B cell (primary cell): ENCODE measurements around the gene MTPN.

Source experiments
- EZH2 ChIP-seq: IDR thresholded peaks from 2 replicates; pipeline ENCODE4 v1.6.1; 2012; ENCODE audit warnings: borderline replicate concordance, low read depth, mild to moderate bottlenecking, moderate library complexity, low read length; ENCODE audit not compliant: insufficient read depth, poor library complexity, severe bottlenecking
- TF ChIP-seq, protein P1 (sequence below): fragments of 200-600 bp; IDR thresholded peaks from one replicate; pipeline ENCODE4 v1.8.0; 2022; ENCODE audit warnings: antibody characterized with exemption, mild to moderate bottlenecking

DNA sequence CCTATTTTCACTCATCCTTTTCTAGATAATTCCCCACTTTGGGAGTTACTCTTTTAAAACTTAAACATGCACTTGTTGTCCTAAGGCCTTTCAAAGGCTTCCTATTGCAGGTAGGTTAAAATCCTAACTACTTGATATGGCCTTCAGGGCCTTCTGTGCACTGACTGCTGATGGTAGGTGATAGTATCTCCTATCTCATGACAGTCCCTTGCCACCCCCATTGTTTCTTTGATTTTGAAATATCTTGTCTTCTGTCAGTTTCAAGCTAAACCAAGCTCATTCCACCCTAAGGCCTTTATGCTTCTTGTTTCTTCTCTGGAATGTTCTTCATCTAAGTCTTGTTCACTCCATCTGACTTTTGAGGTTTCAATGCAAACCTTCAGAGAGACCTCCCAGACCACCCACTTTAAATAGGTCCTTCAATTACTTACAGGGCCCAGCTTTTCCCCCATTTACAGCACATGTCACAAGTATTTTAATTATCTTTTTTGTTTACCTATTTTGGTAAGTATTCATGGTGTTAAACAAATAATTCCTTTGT lies 2.4 kb upstream of the MTPN start:
- TF ChIP-seq, protein P1, sequence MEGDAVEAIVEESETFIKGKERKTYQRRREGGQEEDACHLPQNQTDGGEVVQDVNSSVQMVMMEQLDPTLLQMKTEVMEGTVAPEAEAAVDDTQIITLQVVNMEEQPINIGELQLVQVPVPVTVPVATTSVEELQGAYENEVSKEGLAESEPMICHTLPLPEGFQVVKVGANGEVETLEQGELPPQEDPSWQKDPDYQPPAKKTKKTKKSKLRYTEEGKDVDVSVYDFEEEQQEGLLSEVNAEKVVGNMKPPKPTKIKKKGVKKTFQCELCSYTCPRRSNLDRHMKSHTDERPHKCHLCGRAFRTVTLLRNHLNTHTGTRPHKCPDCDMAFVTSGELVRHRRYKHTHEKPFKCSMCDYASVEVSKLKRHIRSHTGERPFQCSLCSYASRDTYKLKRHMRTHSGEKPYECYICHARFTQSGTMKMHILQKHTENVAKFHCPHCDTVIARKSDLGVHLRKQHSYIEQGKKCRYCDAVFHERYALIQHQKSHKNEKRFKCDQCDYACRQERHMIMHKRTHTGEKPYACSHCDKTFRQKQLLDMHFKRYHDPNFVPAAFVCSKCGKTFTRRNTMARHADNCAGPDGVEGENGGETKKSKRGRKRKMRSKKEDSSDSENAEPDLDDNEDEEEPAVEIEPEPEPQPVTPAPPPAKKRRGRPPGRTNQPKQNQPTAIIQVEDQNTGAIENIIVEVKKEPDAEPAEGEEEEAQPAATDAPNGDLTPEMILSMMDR: no peak
- TF ChIP-seq EZH2: no peak
